ENCODE data around the gene CACNG3.

The CACNG3 gene

GRCh38 chr16:24322106-24322505 is 66.0 kb downstream of the CACNG3 start:
- no peaks in the 10 kb centered on the region for H3K36me3 Mint-ChIP-seq (ENCODE audit: low read depth)
- H3K27me3 Mint-ChIP-seq (ENCODE audit: low read depth) = peaks cover 11% of the 10 kb centered on the region
- H3K27ac Mint-ChIP-seq = no peak overlapping the region
- H3K9me3 Mint-ChIP-seq = no peaks in the 10 kb centered on the region
- TF ChIP-seq CTCF (IDR thresholded peaks at IDR 0.05; ENCODE audit: unreplicated experiment in 3 of 3) = no peak
- H3K4me3 Mint-ChIP-seq = no peak overlapping the region
- no peaks in the 10 kb centered on the region for H3K4me1 Mint-ChIP-seq

GRCh38 chr16:24324421-24324820 is 68.3 kb downstream of the CACNG3 start:
- no peak overlapping the region for H3K4me3 Mint-ChIP-seq
- peaks cover 11% of the 10 kb centered on the region for H3K27me3 Mint-ChIP-seq (ENCODE audit: low read depth)
- no peaks in the 10 kb centered on the region for H3K9me3 Mint-ChIP-seq
- H3K36me3 Mint-ChIP-seq (ENCODE audit: low read depth) = no peaks in the 10 kb centered on the region
- H3K27ac Mint-ChIP-seq = no peak overlapping the region
- TF ChIP-seq CTCF (IDR thresholded peaks at IDR 0.05; ENCODE audit: unreplicated experiment in 3 of 3) = no peak
- H3K4me1 Mint-ChIP-seq = no peaks in the 10 kb centered on the region

- TF ChIP-seq CTCF (IDR thresholded peaks at IDR 0.05; ENCODE audit: unreplicated experiment in 3 of 3) = no peak
- Mint-ChIP-seq H3K4me1 (no peaks in the 10 kb centered on the region), H3K4me3 (no peak overlapping the region), H3K27ac (no peak overlapping the region), H3K36me3 (ENCODE audit: low read depth) (no peaks in the 10 kb centered on the region), H3K27me3 (ENCODE audit: low read depth) (peaks cover 16% of the 10 kb centered on the region), H3K9me3 (no peaks in the 10 kb centered on the region)
Measured at GRCh38 chr16:24328835-24329452, 72.8 kb downstream of the CACNG3 start.

GRCh38 chr16:24332178-24332577 is 76.0 kb downstream of the CACNG3 start:
- no peaks in the 10 kb centered on the region for H3K36me3 Mint-ChIP-seq (ENCODE audit: low read depth)
- peaks cover 11% of the 10 kb centered on the region for H3K27me3 Mint-ChIP-seq (ENCODE audit: low read depth)
- no peak overlapping the region for H3K27ac Mint-ChIP-seq
- H3K4me3 Mint-ChIP-seq = no peak overlapping the region
- no peaks in the 10 kb centered on the region for H3K4me1 Mint-ChIP-seq
- no peak for TF ChIP-seq CTCF (IDR thresholded peaks at IDR 0.05; ENCODE audit: unreplicated experiment in 3 of 3)
- H3K9me3 Mint-ChIP-seq = no peaks in the 10 kb centered on the region

- Mint-ChIP-seq H3K9me3 (no peaks in the 10 kb centered on the region), H3K27me3 (ENCODE audit: low read depth) (peaks cover 11% of the 10 kb centered on the region), H3K27ac (no peak overlapping the region), H3K36me3 (ENCODE audit: low read depth) (no peaks in the 10 kb centered on the region), H3K4me3 (no peak overlapping the region), H3K4me1 (no peaks in the 10 kb centered on the region)
- TF ChIP-seq CTCF (IDR thresholded peaks at IDR 0.05; ENCODE audit: unreplicated experiment in 3 of 3) = no peak
Measured at GRCh38 chr16:24332582-24333090, 76.5 kb downstream of the CACNG3 start.

GRCh38 chr16:24336491-24336890 is 80.4 kb downstream of the CACNG3 start:
- Mint-ChIP-seq H3K4me1 (no peaks in the 10 kb centered on the region), H3K4me3 (no peak overlapping the region)

More at GRCh38 chr16:24336491-24336890, 80.4 kb downstream of the CACNG3 start:
- no peaks in the 10 kb centered on the region for H3K27me3 Mint-ChIP-seq (ENCODE audit: low read depth)
- H3K36me3 Mint-ChIP-seq (ENCODE audit: low read depth) = no peaks in the 10 kb centered on the region
- H3K27ac Mint-ChIP-seq = no peak overlapping the region
- H3K9me3 Mint-ChIP-seq = no peaks in the 10 kb centered on the region
- TF ChIP-seq CTCF (IDR thresholded peaks at IDR 0.05; ENCODE audit: unreplicated experiment in 3 of 3) = no peak

Data from nephron (organoid).